Cardiac septum (tissue), 1 donor: Measurements from ENCODE around the gene RFX6. TPM values are rescaled to one million over a fixed set of nuclear protein-coding genes. Genes with fewer than 3 reads are reported as not detected.

Experiments used
- DNase-seq: peaks from one replicate; pipeline ENCODE4 v3.0.0-alpha.2; 2020; ENCODE audit warnings: low spot score
- intact Hi-C: fragments of 100-400 bp; cut with DNase I; formaldehyde crosslinking; loops from one replicate; pipeline ENCODE4 v1.14.0; 2022
- total RNA-seq: library from RNA; stranded (reverse); fragmentation: NEBNext Ultra II Directional; extraction: Animal tissue kit (Norgen Biotek cat#: 25700); gene quantifications from one replicate; pipeline ENCODE4 v1.2.1, GENCODE V29; 2021
- donor health status: DM: no; HTN: no; CAD: no.

The RFX6 gene
- total RNA-seq, 1 donor from 2014 or later = not detected

GRCh38 chr6:116963972-116964371 lies 86.9 kb downstream of the RFX6 start:
- intact Hi-C loops = loop anchor here (10.0 kb wide), 1 partner anchor 179 kb away; no protein-coding TSS in a partner anchor
- no peak for DNase-seq

- intact Hi-C loops = loop anchor here (5.0 to 10.0 kb wide), 2 partner anchors 85 to 182 kb away; no protein-coding TSS in a partner anchor
Measured at GRCh38 chr6:116966675-116967576, 89.9 kb downstream of the RFX6 start.

GRCh38 chr6:116969211-116969863 lies 92.3 kb downstream of the RFX6 start:
- DNase-seq = no peak
- intact Hi-C loops = loop anchor here (5.0 to 10.0 kb wide), 2 partner anchors 87 to 185 kb away; no protein-coding TSS in a partner anchor

More at GRCh38 chr6:116966675-116967576, 89.9 kb downstream of the RFX6 start:
- no peak for DNase-seq

- intact Hi-C loops = loop anchor here (2.0 to 10.0 kb wide), 3 partner anchors 217 to 345 kb away; partner anchors contain the start of gene VGLL2
- DNase-seq = no peak
Measured at GRCh38 chr6:116971959-116972358, 94.9 kb downstream of the RFX6 start.

- DNase-seq = no peak
- intact Hi-C loops = loop anchor here (5.0 to 10.0 kb wide), 2 partner anchors 291 to 343 kb away; partner anchors contain the start of gene VGLL2
Measured at GRCh38 chr6:116973976-116974375, 96.9 kb downstream of the RFX6 start.

- intact Hi-C loops = loop anchor here (5.0 to 10.0 kb wide), 2 partner anchors 290 to 343 kb away; partner anchors contain the start of gene VGLL2
- DNase-seq = no peak
Measured at GRCh38 chr6:116974526-116975316, 97.7 kb downstream of the RFX6 start.

- intact Hi-C loops = loop anchor here (10.0 kb wide), 1 partner anchor 289 kb away; the partner anchor contains the start of gene VGLL2
- no peak for DNase-seq
Measured at GRCh38 chr6:116975600-116975999, 98.6 kb downstream of the RFX6 start.

GRCh38 chr6:116979560-116979959 lies 102.5 kb downstream of the RFX6 start:
- intact Hi-C loops = loop anchor here (10.0 kb wide), 1 partner anchor 285 kb away; the partner anchor contains the start of gene VGLL2
- no peak for DNase-seq

Other genes with a start within 250 kb of the RFX6 start
- 4.4 TPM for gene ZUP1, start 208.5 kb upstream of the RFX6 start, total RNA-seq
- gene KPNA5, start 196.0 kb upstream of the RFX6 start, total RNA-seq = 7.7 TPM
- gene FAM162B, start 111.5 kb upstream of the RFX6 start, total RNA-seq = 2.7 TPM
- not detected for gene GPRC6A, start 48.2 kb upstream of the RFX6 start, total RNA-seq